ENCODE results near the gene MEIS2.

Gene MEIS2

DNA sequence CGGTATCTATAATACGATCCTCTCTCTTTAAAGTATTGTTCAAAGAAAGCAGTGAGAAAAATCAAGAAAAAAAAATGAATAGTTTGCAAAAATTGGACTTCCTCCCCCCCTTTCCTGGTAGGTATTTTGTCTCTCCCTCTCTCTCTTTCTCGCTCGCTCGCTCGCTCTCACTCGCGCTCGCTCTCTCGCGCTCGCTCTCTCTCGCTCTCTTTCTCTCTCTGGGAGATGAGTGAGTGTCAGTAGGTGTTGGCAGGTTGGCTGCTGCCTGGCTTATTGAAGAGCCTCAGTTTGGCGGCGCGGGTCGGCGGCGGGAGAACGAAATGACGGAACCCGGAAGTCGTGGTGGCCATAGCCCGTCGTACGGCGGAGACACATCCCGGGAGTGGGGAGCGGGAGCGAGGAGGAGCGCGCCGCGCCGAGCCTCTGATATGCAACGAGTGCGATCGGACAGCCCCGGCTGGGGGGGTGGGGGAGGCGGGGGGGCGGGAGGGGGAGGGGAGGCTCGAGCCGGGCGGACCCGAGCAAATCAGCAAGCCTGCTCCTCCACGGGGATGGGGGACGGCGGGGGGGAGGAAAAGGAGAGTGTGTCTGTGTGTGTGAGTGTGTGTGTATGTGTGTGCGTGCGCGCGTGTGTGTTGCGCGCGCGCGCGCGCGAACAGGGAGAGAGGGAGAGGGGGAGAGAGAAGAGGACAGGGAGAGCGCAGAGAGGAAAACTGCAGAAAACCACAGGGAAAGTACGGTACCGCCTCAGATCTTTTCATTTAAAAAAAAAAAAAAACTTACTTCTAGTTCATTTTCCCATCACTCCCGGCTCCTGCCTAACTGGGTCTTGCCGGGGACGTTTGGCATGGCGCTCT, at the start of gene MEIS2:
Gene MEIS2, minus strand, starts transcription at position 441 of the 857 bp plus-strand sequence. CDS start 1,083 bp downstream, outside the sequence.
- DNase-seq (ENCODE audit: low spot score): peak; percentile 92

DNA sequence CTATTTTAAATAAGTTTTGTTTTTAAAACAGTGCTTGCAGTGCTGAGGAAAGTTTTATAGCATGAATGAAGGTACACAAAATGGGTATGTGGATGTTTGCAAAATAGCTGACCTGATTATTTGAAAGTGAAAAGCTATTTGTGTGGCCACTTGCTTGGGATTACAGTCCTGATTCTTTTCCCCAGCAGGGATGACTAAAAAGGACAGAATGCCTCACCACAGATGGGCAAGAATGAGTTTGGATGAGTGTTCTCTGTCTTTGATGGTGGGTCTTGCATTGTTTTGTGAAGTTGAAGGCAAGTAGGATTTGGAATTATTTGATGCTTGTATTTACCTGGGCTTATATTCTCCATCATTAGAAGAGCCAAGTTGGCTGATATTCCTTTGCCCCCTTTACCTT, 48.8 kb upstream of the MEIS2 start:
- no peak for DNase-seq (ENCODE audit: low spot score)

- DNase-seq (ENCODE audit: low spot score): no peak
Measured at GRCh38 chr15:37148714-37149113, 48.4 kb upstream of the MEIS2 start.

DNA sequence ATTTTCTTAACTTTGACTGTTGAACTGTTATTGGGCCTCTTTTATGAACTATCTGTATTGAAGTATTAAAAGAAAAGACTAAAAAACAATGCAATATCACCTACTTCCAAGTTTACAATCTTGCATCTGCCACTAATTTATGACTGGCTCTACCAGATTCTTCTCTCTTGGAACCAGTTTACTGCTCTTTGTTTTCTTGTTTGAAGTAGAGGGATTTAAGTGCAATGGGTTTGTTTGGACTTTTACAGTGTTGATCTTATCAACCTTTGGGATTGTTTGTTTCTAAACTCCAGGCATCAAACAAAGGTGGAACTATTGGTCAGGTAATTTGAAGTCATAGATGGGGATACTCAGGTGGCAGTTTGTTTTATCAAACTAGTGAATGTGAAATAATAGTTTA, 43.0 kb upstream of the MEIS2 start:
- DNase-seq (ENCODE audit: low spot score): no peak

DNA sequence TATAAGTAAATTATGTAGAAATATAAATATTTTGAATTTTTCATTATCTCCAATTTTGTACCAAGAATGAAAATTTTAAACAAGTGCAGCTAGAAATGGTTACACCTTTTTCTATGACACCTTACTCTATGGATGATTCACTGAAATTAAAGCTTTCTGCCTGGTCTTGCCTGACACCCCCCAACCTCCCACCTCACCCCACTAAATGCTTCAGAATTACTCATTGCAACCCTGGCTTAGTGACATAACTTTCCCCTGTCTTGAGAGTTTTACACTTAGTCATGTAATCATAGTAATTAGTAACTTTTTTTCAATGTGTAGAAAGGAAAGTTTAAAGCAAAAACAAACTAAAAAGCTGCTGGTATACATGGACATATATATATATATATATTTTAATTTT, 42.0 kb upstream of the MEIS2 start:
- no peak for DNase-seq (ENCODE audit: low spot score)

- DNase-seq (ENCODE audit: low spot score): no peak
Measured at GRCh38 chr15:37140531-37141058, 40.2 kb upstream of the MEIS2 start.

- DNase-seq (ENCODE audit: low spot score): no peak
Measured at GRCh38 chr15:37138591-37139215, 38.4 kb upstream of the MEIS2 start.

DNA sequence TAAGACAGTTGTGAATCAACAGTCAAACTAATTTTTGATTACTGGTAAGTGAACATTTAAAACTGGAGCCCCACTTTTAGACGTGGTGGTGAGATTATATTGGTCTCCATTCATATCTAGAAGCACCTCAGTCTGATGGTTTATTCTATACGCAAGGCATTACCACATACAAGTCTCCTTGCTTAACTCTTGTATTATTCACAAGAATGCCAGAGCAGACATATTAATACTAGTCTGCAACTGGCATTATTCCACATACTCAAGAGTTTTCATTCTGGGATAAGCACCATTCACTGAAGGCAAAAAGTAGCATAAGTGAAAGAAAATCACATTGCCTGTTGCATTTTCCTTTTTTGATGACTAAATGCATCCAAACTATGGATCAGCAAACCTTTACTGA, 36.9 kb upstream of the MEIS2 start:
- no peak for DNase-seq (ENCODE audit: low spot score)

DNA sequence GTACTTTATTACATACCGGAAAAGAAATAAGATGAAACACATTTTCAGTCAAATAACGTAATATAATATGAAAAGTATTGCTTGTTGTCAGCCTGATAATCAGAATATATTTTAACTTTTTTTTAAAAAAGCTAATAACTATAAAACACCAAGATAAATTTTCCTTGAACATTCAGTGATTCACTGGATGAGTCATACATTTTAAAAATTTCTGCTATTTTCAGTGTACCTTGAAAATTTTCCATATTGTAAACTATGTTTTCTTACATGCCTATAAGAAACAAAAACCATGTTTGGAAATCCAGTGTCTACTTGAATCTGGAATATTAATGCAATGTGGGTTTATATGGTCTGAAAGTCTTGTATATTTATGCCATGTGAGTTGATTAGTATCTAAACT, 36.3 kb upstream of the MEIS2 start:
- no peak for DNase-seq (ENCODE audit: low spot score)

GRCh38 chr15:37135225-37135624, 34.9 kb upstream of the MEIS2 start:
- DNase-seq (ENCODE audit: low spot score): no peak

DNA sequence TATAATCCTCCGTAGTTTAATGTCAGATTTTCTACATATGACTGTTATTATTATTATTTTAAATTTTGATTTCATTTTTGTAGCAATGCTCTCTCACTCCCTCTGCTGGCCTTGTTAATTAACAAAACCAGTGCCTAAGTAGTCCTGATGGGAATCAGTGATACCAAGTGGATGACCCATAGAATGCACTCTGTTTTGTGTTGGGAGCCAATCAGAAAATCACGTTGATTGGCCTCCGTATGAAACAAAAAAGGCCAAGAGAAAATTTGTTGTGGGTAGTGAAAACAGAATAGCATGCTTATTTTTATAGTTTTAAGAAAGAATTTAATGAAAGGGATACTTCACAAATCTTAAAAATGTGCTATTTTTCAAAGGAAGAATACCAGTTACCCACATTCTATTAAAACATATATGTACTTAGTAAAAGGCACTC, 34.4 kb upstream of the MEIS2 start:
- peak; percentile 37 for DNase-seq (ENCODE audit: low spot score)

DNA sequence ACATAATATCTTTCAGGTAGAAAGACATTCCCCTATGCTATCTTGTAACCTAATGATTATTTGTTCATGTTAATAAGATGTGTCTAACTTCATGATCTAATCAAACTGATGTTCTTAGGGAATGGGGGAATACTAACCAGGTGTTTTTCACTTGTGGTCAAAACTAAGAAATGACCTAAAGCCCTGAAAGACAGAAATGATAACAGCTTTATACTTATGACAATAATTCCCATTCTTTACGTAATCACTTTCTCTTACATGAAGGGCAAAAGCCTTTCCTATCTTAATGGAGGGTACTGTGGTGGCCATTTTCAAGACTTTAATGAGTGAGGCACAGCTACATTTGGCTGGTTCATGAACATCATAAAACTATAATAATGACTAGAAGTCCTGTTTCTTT, 33.9 kb upstream of the MEIS2 start:
- no peak for DNase-seq (ENCODE audit: low spot score)

- peak; percentile 57 for DNase-seq (ENCODE audit: low spot score)
Measured at GRCh38 chr15:37133602-37134001, 33.3 kb upstream of the MEIS2 start.

DNA sequence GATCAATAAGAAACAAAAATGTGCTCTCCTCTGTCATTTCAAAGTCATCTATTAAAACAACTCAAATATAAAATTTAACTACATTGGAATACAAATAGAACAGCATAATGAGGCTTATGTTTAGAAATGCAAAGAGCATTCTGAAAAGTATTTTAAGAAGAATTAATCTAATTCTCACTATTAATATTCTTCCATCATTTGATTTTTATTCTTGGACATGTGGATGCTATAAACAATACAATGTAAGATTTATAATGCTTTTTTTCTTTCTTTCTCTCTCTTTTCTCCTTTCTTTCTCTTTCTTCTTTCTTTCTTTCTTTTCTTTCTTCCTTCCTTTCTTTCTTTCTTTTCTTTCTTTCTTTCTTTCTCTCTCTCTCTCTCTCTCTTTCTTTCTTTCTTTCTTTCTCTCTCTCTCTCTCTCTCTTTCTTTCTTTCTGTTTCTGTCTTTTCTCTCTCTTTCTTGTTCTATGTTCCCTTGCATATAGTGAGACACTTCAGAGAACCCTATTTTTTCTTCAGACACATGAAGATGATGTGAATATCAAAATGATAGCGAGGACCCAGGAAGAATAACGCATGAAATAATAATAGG, 32.6 kb upstream of the MEIS2 start:
- DNase-seq (ENCODE audit: low spot score): no peak

GRCh38 chr15:37131621-37132020, 31.3 kb upstream of the MEIS2 start:
- DNase-seq (ENCODE audit: low spot score): no peak

- DNase-seq (ENCODE audit: low spot score): no peak
Measured at GRCh38 chr15:37130356-37130755, 30.0 kb upstream of the MEIS2 start.

GRCh38 chr15:37125143-37125542, 24.8 kb upstream of the MEIS2 start:
- DNase-seq (ENCODE audit: low spot score): no peak

DNA sequence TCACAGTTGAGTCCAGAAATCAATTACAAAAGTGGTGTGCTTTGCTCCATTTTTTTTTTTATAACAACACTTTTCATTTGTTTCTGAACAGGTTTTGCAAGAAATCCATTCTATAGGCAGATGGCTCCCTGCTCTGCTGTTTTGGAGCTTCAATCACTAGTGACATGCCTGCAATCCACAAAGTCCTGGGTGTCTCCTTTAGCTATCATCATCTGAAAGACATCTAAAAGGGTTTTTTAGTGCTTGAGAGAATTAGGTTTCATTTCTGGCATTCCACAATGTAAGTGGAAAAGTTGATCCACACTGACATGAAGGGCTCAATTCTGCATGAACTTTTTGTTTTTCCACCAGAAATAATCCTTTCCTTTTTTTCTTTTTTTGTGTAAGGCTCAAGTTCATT, 24.0 kb upstream of the MEIS2 start:
- DNase-seq (ENCODE audit: low spot score): no peak

DNA sequence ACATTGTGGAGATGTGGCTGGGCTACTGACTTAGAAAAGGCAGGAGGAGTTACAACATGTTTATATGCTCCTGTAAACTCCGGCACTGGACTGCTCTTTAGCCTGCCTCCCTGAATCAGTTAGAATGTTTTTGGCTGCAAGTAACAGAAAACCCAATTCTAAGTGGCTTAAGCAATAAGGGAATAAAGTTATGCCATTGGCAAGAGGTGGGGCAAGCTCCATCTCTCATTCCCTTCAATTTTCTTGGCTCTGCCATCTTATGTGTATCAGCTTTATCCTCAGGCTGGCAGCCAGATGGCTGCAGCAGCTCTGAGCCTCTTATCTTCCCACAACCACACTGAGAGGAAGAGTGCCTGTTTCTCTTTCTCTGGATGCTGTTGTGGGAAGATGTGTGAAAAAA, 22.4 kb upstream of the MEIS2 start:
- DNase-seq (ENCODE audit: low spot score): no peak

DNA sequence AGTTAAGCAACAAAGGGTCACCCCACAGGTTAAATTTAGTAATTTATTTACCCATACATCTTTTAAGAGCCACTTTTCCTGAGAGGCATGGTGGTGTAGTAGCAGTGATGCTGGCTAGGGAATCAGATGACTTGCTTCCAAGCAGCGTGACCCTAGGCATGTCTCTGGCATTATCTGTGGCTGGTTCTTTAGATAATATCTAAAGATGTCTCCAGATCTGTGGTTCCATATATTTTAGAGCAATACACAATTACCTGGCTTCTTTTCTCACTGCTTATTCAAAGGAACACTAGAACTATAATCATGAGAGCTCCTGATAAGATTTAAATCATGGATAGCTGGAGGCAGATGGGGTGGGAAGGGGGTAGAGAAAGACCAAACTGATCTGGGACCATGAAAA, 21.1 kb upstream of the MEIS2 start:
- no peak for DNase-seq (ENCODE audit: low spot score)

DNA sequence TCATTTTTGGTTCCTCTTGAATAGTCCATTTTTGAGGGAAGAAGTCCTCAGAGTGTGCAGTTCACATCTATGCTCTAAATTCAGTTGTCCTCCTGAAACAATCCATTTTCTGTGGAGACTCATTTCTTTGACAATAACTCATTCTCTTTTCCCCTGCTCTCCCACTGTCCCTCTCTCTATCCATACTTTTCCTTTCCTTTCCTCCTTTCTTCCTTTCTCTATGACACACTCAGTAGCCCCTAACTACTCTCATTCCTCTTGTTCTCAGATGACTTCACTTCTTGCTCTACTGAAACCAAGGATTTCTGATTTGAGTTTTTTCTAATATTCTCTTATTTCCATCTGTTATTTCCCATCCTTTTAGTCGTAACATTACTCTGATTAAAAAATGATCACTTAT, 16.7 kb upstream of the MEIS2 start:
- no peak for DNase-seq (ENCODE audit: low spot score)

GRCh38 chr15:37115538-37115937, 15.2 kb upstream of the MEIS2 start:
- DNase-seq (ENCODE audit: low spot score): no peak
